ENCODE results near the gene OLIG2.

OLIG2 gene

DNA sequence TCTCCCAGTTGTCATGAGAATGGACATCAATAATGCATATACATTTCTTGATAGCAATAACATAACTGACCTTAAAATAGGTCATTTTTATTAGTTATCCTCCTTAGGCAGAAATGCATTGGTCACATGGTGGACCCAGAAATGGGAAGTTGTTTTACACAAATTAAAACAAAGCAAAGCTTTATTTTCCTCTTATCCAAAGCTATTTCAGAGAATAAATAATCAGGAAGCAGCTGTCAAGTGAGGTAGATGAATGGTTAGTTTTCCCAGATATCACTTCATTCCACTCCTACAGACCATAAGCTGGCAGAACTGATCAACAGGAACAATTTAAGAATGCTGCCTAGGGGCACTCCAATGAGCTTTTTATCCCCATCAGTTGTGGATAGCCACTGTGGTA, 28.2 kb downstream of the OLIG2 start:
- no peak overlapping the region for H3K4me3 ChIP-seq (ENCODE audit: low read depth, low read length)
- DNase-seq (ENCODE audit: low read depth), result no peak
- TF ChIP-seq, protein P1, sequence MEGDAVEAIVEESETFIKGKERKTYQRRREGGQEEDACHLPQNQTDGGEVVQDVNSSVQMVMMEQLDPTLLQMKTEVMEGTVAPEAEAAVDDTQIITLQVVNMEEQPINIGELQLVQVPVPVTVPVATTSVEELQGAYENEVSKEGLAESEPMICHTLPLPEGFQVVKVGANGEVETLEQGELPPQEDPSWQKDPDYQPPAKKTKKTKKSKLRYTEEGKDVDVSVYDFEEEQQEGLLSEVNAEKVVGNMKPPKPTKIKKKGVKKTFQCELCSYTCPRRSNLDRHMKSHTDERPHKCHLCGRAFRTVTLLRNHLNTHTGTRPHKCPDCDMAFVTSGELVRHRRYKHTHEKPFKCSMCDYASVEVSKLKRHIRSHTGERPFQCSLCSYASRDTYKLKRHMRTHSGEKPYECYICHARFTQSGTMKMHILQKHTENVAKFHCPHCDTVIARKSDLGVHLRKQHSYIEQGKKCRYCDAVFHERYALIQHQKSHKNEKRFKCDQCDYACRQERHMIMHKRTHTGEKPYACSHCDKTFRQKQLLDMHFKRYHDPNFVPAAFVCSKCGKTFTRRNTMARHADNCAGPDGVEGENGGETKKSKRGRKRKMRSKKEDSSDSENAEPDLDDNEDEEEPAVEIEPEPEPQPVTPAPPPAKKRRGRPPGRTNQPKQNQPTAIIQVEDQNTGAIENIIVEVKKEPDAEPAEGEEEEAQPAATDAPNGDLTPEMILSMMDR (IDR thresholded peaks at IDR 0.05; ENCODE audit: insufficient read depth, low read depth, low read length, missing control alignments), result no peak

DNA sequence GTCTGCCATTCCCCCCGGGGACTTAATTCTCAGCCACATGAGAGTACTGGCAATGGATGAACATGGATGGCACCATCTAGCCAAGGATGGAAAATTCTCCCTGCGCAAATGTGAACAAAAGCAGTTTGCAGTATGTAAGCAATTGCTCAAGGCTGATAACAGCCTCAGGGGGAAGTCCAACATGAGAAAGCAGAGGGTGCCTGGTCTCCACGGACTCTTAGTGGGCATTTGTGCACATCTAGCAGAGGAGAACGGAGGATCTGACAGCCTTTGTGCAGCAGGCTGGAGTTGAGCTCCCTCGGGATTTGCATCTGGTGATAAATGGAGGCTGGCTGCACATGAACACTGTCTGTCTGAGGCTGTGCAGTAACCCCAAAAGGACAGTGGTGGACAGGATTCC, 30.3 kb downstream of the OLIG2 start:
- TF ChIP-seq, protein P1 (IDR thresholded peaks at IDR 0.05; ENCODE audit: insufficient read depth, low read depth, low read length, missing control alignments), result no peak
- no peak for DNase-seq (ENCODE audit: low read depth)
- H3K4me3 ChIP-seq (ENCODE audit: low read depth, low read length), result no peak overlapping the region

DNA sequence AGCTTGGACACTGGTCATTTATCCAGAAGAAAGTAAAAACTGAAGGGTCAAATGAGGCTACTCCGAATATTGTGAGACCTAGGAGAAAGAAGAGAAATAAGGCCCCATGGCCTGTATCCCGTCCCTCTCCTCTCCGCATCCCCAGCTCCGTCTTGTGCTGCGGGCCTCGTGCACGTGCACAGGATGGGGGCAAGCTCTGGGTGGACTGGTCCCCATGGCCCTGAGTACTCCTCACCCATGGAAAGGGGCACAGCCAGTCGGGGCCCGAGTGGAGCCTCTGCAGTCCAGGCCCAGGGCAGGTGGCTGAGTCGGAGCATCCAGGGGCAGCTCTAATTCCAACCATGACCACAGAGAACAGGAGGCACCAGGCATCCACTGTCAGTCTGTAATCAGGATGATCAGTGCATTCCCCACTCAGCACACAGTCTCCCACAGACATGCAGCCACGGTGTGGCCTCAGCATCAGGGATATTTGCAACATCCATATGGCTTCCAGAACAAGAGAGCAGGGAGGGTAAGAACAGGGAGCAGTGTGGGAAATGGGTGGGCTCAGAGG, 31.7 kb downstream of the OLIG2 start:
- no peak overlapping the region for H3K4me3 ChIP-seq (ENCODE audit: low read depth, low read length)
- TF ChIP-seq, protein P1 (IDR thresholded peaks at IDR 0.05; ENCODE audit: insufficient read depth, low read depth, low read length, missing control alignments), result no peak
- no peak for DNase-seq (ENCODE audit: low read depth)

DNA sequence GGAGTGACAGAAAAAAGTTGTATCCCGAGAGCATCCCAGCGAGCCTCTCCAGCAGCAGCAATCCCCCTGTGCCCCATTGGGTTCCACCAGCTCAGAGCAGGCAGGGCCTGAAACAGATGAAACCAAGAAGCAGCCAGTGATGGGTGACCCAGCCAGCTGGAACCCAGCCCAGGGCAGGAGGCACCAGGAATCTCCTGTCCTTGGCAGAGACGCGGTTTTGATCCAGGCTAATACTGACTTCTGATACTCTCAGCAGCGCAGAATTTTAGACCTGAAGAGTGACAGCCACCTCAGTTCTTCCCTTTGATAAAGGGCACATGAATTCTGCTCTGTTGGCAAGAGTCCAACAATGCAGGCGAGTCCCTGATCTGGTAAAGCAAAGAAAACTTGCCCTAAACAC, 32.8 kb downstream of the OLIG2 start:
- no peak overlapping the region for H3K4me3 ChIP-seq (ENCODE audit: low read depth, low read length)
- TF ChIP-seq, protein P1 (IDR thresholded peaks at IDR 0.05; ENCODE audit: insufficient read depth, low read depth, low read length, missing control alignments), result no peak
- no peak for DNase-seq (ENCODE audit: low read depth)

DNA sequence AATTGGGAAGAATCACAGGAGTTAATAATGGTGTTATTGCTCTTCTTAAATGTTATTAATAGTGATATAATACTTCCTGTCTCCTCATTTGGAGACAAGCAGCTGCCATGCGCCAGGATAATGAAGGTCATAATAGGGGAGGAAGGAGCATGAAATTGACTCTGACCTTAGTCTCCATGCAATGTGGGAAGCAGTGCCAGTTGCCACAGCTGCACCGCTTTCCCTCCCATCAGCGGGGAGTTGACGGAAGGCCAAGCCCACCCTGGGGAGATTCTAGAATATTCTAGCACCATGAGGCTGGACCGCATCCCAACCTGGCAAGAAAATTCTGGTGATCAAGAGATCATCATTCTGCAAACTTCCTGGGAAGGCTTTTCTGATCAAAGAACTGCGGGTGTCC, 33.2 kb downstream of the OLIG2 start:
- H3K4me3 ChIP-seq (ENCODE audit: low read depth, low read length), result no peak overlapping the region
- TF ChIP-seq, protein P1 (IDR thresholded peaks at IDR 0.05; ENCODE audit: insufficient read depth, low read depth, low read length, missing control alignments), result no peak
- DNase-seq (ENCODE audit: low read depth), result no peak

DNA sequence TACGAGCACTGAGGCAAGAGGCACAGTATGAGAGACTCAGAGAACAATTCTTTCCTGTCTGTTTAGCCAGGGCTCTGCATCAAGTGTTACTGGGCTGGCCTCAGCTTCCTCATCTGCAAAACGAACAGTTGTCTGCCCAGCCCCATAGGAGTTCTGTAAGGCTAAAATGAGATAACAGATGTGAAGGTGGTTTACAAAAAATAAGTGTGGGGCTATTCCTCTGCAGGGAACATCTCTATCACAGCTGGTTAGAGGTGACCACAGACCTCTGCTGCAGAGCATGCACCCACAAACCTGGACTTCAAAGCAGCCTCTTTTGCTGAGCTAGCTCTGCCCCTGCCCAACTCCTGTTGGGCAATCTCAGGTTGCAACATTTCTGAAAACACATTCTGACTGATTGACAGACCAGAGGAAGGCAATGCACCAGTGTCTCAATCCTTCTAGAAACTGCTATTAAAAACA, 33.7 kb downstream of the OLIG2 start:
- no peak overlapping the region for H3K4me3 ChIP-seq (ENCODE audit: low read depth, low read length)
- peak; percentile 12 for DNase-seq (ENCODE audit: low read depth)

More for the DNA sequence above, 33.7 kb downstream of the OLIG2 start:
- TF ChIP-seq, protein P1 (IDR thresholded peaks at IDR 0.05; ENCODE audit: insufficient read depth, low read depth, low read length, missing control alignments), result no peak

Data from GM12865 (cell line).